GM12878 (cell line): Measurements from ENCODE around the gene NXN. TPM values are rescaled to one million over a fixed set of nuclear protein-coding genes. Genes with fewer than 3 reads are reported as not detected.

Experiments
- ATAC-seq: fragments of 200-7000 bp; cut with Tn5 transposase; 3 replicates; pipeline ENCODE4 v1.9.1; 2020; ENCODE audit warnings: mild to moderate bottlenecking, moderate library complexity
- BruUV-seq: library from RNA; stranded (reverse); fragments of 400-500 nt; replicated peaks from 2 replicates; lab custom pipeline; 2021; lab: Mats Ljungman, UMichigan
- CTCF ChIA-PET: fragments of 300-600 bp; sonication (Branson Sonifier 250); formaldehyde crosslinking; extraction: SDS; loops from one replicate; lab custom pipeline; 2021; ENCODE audit warnings: inconsistent platforms; lab: Yijun Ruan, JAX
- POLR2A ChIA-PET: fragments of 350-600 bp; formaldehyde crosslinking; extraction: SDS; loops from one replicate; lab custom pipeline; 2021; ENCODE audit warnings: inconsistent platforms; lab: Charles Lee
- RAD21 ChIA-PET: fragments of 300-600 bp; sonication (Branson Sonifier 250); formaldehyde crosslinking; loops from one replicate; lab custom pipeline; 2023; ENCODE audit warnings: antibody characterized with exemption; ENCODE audit not compliant: unreplicated experiment; lab: Charles Lee
- SMC1A ChIA-PET: fragments of 300-600 bp; sonication (Branson Sonifier 250); formaldehyde crosslinking; loops from one replicate; lab custom pipeline; 2023; ENCODE audit not compliant: unreplicated experiment, uncharacterized antibody; lab: Charles Lee
- DNase-seq: peaks from one replicate; pipeline ENCODE4 v3.0.0-alpha.2; 2011; ENCODE audit warnings: low read depth, low spot score
- FAIRE-seq: peaks from 3 replicates; lab custom pipeline; 2011; peaks lifted over from hg19 to GRCh38; lab: Jason Lieb, UNC
- H2AFZ ChIP-seq: 2 replicates; pipeline ENCODE4 v1.6.0; 2011; ENCODE audit warnings: low read depth, low read length, control low read depth; ENCODE audit not compliant: control insufficient read depth
- H3K27ac ChIP-seq: 2 replicates; pipeline ENCODE4 v1.5.1; 2011; ENCODE audit warnings: control low read depth; ENCODE audit not compliant: control insufficient read depth, insufficient read depth
- H3K27me3 ChIP-seq, 2 experiments: replicated peaks in 1 of 2; 2 replicates each; pipeline versions ENCODE4 v1.6.0 to v1.6.1; 2011; ENCODE audit warnings: low read length in 1 of 2; ENCODE audit not compliant: control insufficient read depth in 2 of 2, insufficient read depth in 2 of 2
- H3K36me3 ChIP-seq, 2 experiments: 2 replicates each; pipeline ENCODE4 v1.5.1; 2011; ENCODE audit warnings: low read length in 1 of 2; ENCODE audit not compliant: control insufficient read depth in 2 of 2, insufficient read depth in 2 of 2
- H3K4me1 ChIP-seq: 2 replicates; pipeline ENCODE4 v1.6.1; 2011; ENCODE audit warnings: mild to moderate bottlenecking, low read length, moderate library complexity, mixed read lengths; ENCODE audit not compliant: control insufficient read depth, insufficient read depth
- H3K4me2 ChIP-seq: 2 replicates; pipeline ENCODE4 v1.6.0; 2011; ENCODE audit warnings: control low read depth; ENCODE audit not compliant: control insufficient read depth, insufficient read depth
- H3K4me3 ChIP-seq: fragments of 200-600 bp; sonication (generic); 2 replicates; pipeline ENCODE4 v1.5.1; 2016
- H3K79me2 ChIP-seq: 2 replicates; pipeline ENCODE4 v1.6.0; 2011; ENCODE audit warnings: low read length; ENCODE audit not compliant: control insufficient read depth, insufficient read depth
- H3K9ac ChIP-seq: 2 replicates; pipeline ENCODE4 v1.8.0; 2011; ENCODE audit warnings: low read length, control low read depth, mixed read lengths; ENCODE audit not compliant: control insufficient read depth, insufficient read depth
- H3K9me3 ChIP-seq: replicated peaks from 3 replicates; pipeline ENCODE4 v1.5.1; 2011; ENCODE audit warnings: mild to moderate bottlenecking, low read length; ENCODE audit not compliant: control insufficient read depth, insufficient read depth
- H4K20me1 ChIP-seq: 2 replicates; pipeline ENCODE4 v1.6.0; 2011; ENCODE audit not compliant: control insufficient read depth, insufficient read depth
- BRCA1 ChIP-seq: IDR thresholded peaks from 2 replicates; pipeline ENCODE4 v1.6.1; 2011; ENCODE audit warnings: low read depth, low read length, improper control_type of control experiment
- CEBPZ ChIP-seq: fragments of 150-350 bp; IDR thresholded peaks from 2 replicates; pipeline ENCODE4 v1.6.1; 2016; ENCODE audit warnings: low read depth, low read length
- CHD2 ChIP-seq: IDR thresholded peaks from 2 replicates; pipeline ENCODE4 v1.6.1; 2011; ENCODE audit warnings: low read depth, low read length, improper control_type of control experiment, borderline replicate concordance
- EED ChIP-seq: sonication (generic); IDR thresholded peaks from 2 replicates; pipeline ENCODE4 v1.6.1; 2016; ENCODE audit warnings: antibody characterized with exemption, low read depth
- GATAD2B ChIP-seq: fragments of 450-650 bp; conservative IDR thresholded peaks from 2 replicates; pipeline ENCODE4 v1.6.1; 2017; ENCODE audit warnings: low read depth, mild to moderate bottlenecking, moderate library complexity
- JUND ChIP-seq: IDR thresholded peaks from 2 replicates; pipeline ENCODE4 v1.6.1; 2012; ENCODE audit warnings: low read depth, mild to moderate bottlenecking, low read length, improper control_type of control experiment, moderate library complexity
- KDM1A ChIP-seq: fragments of 200-600 bp; sonication (generic); IDR thresholded peaks from 2 replicates; pipeline ENCODE4 v1.6.1; 2016; ENCODE audit warnings: borderline replicate concordance
- KLF5 ChIP-seq: fragments of 450-650 bp; IDR thresholded peaks from 2 replicates; pipeline ENCODE4 v1.6.1; 2014; ENCODE audit warnings: mild to moderate bottlenecking; ENCODE audit not compliant: partially characterized antibody
- MYB ChIP-seq: fragments of 150-350 bp; IDR thresholded peaks from 2 replicates; pipeline ENCODE4 v1.6.1; 2014; ENCODE audit warnings: mild to moderate bottlenecking, low read depth, low read length, borderline replicate concordance
- NBN ChIP-seq: fragments of 450-650 bp; IDR thresholded peaks from 2 replicates; pipeline ENCODE4 v1.6.1; 2016
- PAX5 ChIP-seq: IDR thresholded peaks from 2 replicates; pipeline ENCODE4 v1.6.1; 2011; ENCODE audit warnings: low read depth, low read length, borderline replicate concordance
- RCOR1 ChIP-seq: conservative IDR thresholded peaks from 2 replicates; pipeline ENCODE4 v1.6.1; 2012; ENCODE audit warnings: low read depth, low read length, improper control_type of control experiment
- STAT3 ChIP-seq: IDR thresholded peaks from 2 replicates; pipeline ENCODE4 v1.6.1; 2011; ENCODE audit warnings: low read depth, low read length, improper control_type of control experiment
- ZNF384 ChIP-seq: IDR thresholded peaks from 2 replicates; pipeline ENCODE4 v1.6.1; 2012; ENCODE audit warnings: low read depth, mild to moderate bottlenecking, low read length, improper control_type of control experiment, borderline replicate concordance
- ZSCAN29 ChIP-seq: fragments of 450-650 bp; IDR thresholded peaks from 2 replicates; pipeline ENCODE4 v1.6.1; 2017; ENCODE audit warnings: mild to moderate bottlenecking, moderate library complexity
- WGBS: methylation state at CpG from one replicate; pipeline ENCODE4 v1.1.6; 2016; ENCODE audit warnings: low lambda C conversion rate; ENCODE audit not compliant: insufficient replicate concordance, insufficient coverage; ENCODE audit errors: missing lambda C conversion rate; 5-methylcytosine and 5-hydroxymethylcytosine counted together
- in situ Hi-C: fragments of 300-500 bp; cut with MboI; formaldehyde crosslinking; loops from 9 replicates; pipeline ENCODE4 v1.14.3; 2018; ENCODE audit warnings: mixed read lengths
- intact Hi-C: fragments of 100-400 bp; cut with micrococcal nuclease; formaldehyde crosslinking; loops from one replicate; pipeline ENCODE4 v1.14.2; 2022; ENCODE audit not compliant: unreplicated experiment
- polyA plus RNA-seq, 11 experiments: library from polyadenylated mRNA; depleted of rRNA in 4 of 11; unstranded in 6 of 11; stranded (reverse) in 5 of 11; fragments of >200 nt; fragmentation: Nextera tagmentation in 4 of 11; fragmentation: Illumina TruSeq in 1 of 11; extraction: Ambion mirVana in 4 of 11; extraction: Trizol in 1 of 11; gene quantifications; 1 replicate in 1 of 11; 2 replicates in 10 of 11; pipeline versions ENCODE4 v1.2.1 to v1.2.3, GENCODE V29; 2011 to 2016; ENCODE audit warnings: inconsistent platforms in 2 of 11, missing spikeins in 2 of 11, low read depth in 1 of 11
- total RNA-seq, 4 experiments: library from RNA; depleted of rRNA in 3 of 4; stranded (reverse); fragments of >200 nt in 3 of 4; fragmentation: Illumina TruSeq in 1 of 4; extraction: Trizol in 1 of 4; gene quantifications; 2 replicates each; pipeline versions ENCODE4 v1.2.1 to v1.2.3, GENCODE V29; 2013 to 2021
- TF ChIP-seq, protein P1 (sequence below): fragments of 450-650 bp; conservative IDR thresholded peaks from 2 replicates; pipeline ENCODE4 v1.6.1; 2017; ENCODE audit warnings: mild to moderate bottlenecking, moderate library complexity

NXN gene
- total and polyA plus RNA-seq, 10 of the 15 experiments (the other 5 are each of a cell fraction or from before 2014, with no cell fraction given), result 0.04 to 1.2 (median 0.30) TPM

DNA sequence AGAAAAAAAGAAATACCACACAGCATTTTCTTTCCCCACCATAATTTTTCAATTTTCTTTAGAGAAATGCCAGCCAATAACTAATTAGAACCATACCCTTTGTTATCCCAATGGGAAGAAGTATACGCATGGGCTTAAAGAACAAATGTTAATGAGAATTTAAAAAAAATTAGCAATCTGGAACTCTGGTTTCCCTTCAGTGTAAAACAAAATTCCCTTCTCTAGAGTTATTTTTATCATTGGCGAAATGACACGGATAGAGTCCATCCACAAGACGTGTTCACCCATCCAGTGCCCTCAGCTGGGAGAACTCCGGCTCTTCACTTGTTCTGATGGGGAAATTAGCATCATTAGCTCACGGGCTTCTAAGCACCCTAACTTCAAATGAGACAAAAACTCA is 3.3 kb downstream of the NXN start:
- Histone ChIP-seq H2AFZ (no peak overlapping the region), H4K20me1 (no peaks in the 10 kb centered on the region), H3K79me2 (no peaks in the 10 kb centered on the region), H3K4me1 (peaks cover 7% of the 10 kb centered on the region; the same call in 1 of the 2 replicates), H3K4me2 (no peak overlapping the region), H3K4me3 (no peak overlapping the region), H3K9me3 (no peaks in the 10 kb centered on the region), H3K36me3 (no peaks in the 10 kb centered on the region), H3K27me3 (peaks cover 3 to 11% of the 10 kb centered on the region in 2 experiments; a peak in 2 of 4 replicates), H3K9ac (no peak overlapping the region), H3K27ac (no peak overlapping the region)
- intact Hi-C loops, result no loop called here
- RAD21 ChIA-PET, result no interaction called here
- CTCF ChIA-PET, result interaction anchor here (0.6 kb wide), 1 partner anchor 73 kb away, joined by 3 read pairs; no protein-coding TSS in a partner anchor
- SMC1A ChIA-PET, result interaction anchor here (0.9 to 1.1 kb wide), 2 partner anchors 20 to 105 kb away, joined by 3 to 5 read pairs; partner anchors contain the start of gene TIMM22
- ATAC-seq (no peak), FAIRE-seq (no peak), DNase-seq (no peak)
- no TSS peak for BruUV-seq
- POLR2A ChIA-PET, result no interaction called here
- TF ChIP-seq, protein P1, sequence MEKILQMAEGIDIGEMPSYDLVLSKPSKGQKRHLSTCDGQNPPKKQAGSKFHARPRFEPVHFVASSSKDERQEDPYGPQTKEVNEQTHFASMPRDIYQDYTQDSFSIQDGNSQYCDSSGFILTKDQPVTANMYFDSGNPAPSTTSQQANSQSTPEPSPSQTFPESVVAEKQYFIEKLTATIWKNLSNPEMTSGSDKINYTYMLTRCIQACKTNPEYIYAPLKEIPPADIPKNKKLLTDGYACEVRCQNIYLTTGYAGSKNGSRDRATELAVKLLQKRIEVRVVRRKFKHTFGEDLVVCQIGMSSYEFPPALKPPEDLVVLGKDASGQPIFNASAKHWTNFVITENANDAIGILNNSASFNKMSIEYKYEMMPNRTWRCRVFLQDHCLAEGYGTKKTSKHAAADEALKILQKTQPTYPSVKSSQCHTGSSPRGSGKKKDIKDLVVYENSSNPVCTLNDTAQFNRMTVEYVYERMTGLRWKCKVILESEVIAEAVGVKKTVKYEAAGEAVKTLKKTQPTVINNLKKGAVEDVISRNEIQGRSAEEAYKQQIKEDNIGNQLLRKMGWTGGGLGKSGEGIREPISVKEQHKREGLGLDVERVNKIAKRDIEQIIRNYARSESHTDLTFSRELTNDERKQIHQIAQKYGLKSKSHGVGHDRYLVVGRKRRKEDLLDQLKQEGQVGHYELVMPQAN, result no peak
- TF ChIP-seq KLF5 (no peak), STAT3 (no peak), RCOR1 (no peak), ZSCAN29 (no peak), CHD2 (no peak), MYB (no peak), KDM1A (no peak), PAX5 (no peak), GATAD2B (no peak), NBN (no peak), JUND (no peak), ZNF384 (no peak), BRCA1 (no peak), CEBPZ (no peak), EED (no peak)
- in situ Hi-C loops, result no loop called here
- WGBS, result 62% methylated on average over 6 of the region's 6 CpGs
